OCI-LY1 (cell line): ENCODE measurements around the gene RBMS3.

Experiments used
- EZH2 ChIP-seq: fragments of 200-600 bp; sonication (generic), shearing (Covaris generic); IDR thresholded peaks from 2 replicates; pipeline ENCODE4 v1.8.0; 2017; ENCODE audit warnings: borderline replicate concordance, mixed run types, mild to moderate bottlenecking, antibody characterized with exemption, low read length, moderate library complexity, mixed read lengths
- TF ChIP-seq, protein P1 (sequence below): fragments of 200-600 bp; sonication (generic), shearing (Covaris generic); IDR thresholded peaks from 2 replicates; pipeline ENCODE4 v1.5.1; 2017; ENCODE audit warnings: mild to moderate bottlenecking, antibody characterized with exemption, low read length, moderate library complexity, mixed read lengths

DNA sequence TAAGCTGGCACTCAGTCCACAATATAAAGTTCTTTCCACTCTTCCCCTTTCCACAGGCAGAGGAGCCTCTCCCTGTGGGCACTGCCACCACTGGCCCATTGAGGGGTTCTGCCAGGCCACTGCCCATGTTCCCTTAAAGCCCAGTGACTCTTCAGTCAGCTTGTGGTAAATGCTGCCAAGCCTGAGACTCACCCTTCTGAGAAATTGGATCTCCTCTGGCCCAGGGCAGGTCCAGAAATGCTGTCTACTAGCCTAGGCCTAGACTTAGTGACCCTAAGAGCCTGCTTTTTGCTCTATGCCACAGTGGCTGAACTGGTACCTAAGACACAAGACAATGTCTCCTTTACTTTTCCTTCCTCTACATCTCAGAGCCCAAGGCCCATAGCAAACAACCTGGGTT is 295.8 kb downstream of the RBMS3 start:
- TF ChIP-seq, protein P1, sequence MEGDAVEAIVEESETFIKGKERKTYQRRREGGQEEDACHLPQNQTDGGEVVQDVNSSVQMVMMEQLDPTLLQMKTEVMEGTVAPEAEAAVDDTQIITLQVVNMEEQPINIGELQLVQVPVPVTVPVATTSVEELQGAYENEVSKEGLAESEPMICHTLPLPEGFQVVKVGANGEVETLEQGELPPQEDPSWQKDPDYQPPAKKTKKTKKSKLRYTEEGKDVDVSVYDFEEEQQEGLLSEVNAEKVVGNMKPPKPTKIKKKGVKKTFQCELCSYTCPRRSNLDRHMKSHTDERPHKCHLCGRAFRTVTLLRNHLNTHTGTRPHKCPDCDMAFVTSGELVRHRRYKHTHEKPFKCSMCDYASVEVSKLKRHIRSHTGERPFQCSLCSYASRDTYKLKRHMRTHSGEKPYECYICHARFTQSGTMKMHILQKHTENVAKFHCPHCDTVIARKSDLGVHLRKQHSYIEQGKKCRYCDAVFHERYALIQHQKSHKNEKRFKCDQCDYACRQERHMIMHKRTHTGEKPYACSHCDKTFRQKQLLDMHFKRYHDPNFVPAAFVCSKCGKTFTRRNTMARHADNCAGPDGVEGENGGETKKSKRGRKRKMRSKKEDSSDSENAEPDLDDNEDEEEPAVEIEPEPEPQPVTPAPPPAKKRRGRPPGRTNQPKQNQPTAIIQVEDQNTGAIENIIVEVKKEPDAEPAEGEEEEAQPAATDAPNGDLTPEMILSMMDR: no peak
- no peak for TF ChIP-seq EZH2
